Esophagus squamous epithelium (tissue), 5 donors: Measurements from ENCODE around the gene USH1G. TPM values are rescaled to one million over a fixed set of nuclear protein-coding genes. Genes with fewer than 3 reads are reported as not detected.

Experiments
- DNase-seq: peaks from one replicate; lab custom pipeline; 2025; lab: John Stamatoyannopoulos, UW
- H3K27ac ChIP-seq, 4 donors: fragments of 200-600 bp; sonication (generic); one replicate each; pipeline ENCODE4 v1.5.1; 2016 to 2019; ENCODE audit warnings: mild to moderate bottlenecking in 1 of 4
- H3K27me3 ChIP-seq, 4 donors: fragments of 200-600 bp; sonication (generic); 1 replicate in 3 of 4; 2 replicates in 1 of 4; pipeline versions ENCODE4 v1.5.1 to v1.6.0; 2017 to 2021; ENCODE audit warnings: antibody characterized with exemption in 1 of 4
- H3K36me3 ChIP-seq, 3 donors: fragments of 200-600 bp; sonication (generic); one replicate each; pipeline ENCODE4 v1.5.1; 2016 to 2019
- H3K4me1 ChIP-seq, 3 donors: fragments of 200-600 bp; sonication (generic); one replicate each; pipeline ENCODE4 v1.5.1; 2017 to 2019
- H3K4me3 ChIP-seq, 4 donors: fragments of 200-600 bp; sonication (generic); 1 replicate in 3 of 4; 2 replicates in 1 of 4; pipeline ENCODE4 v1.5.1; 2016 to 2019; ENCODE audit warnings: mild to moderate bottlenecking in 2 of 4, moderate library complexity in 1 of 4
- H3K9me3 ChIP-seq, 3 donors: fragments of 200-600 bp; sonication (generic); one replicate each; pipeline ENCODE4 v1.5.1; 2016 to 2019
- POLR2A ChIP-seq, 4 donors: fragments of 450-650 bp; IDR thresholded peaks; one replicate each; pipeline ENCODE4 v1.6.1; 2017; ENCODE audit warnings: antibody characterized with exemption in 4 of 4, mild to moderate bottlenecking in 4 of 4, moderate library complexity in 3 of 4
- WGBS, 2 donors: methylation state at CpG; one replicate each; pipeline ENCODE4 v1.1.5; 2018; 5-methylcytosine and 5-hydroxymethylcytosine counted together
- intact Hi-C: fragments of 100-400 bp; cut with DNase I; formaldehyde crosslinking; loops from one replicate; pipeline ENCODE4 v1.15.0; 2022
- total RNA-seq, 4 donors: library from RNA; depleted of rRNA; stranded (reverse); fragments of >200 nt; gene quantifications; one replicate each; pipeline ENCODE4 v1.1.0, GENCODE V29; 2016
- TF ChIP-seq, protein P1 (sequence below), 6 experiments: fragments of 450-650 bp in 4 of 6; fragments of 200-600 bp in 2 of 6; sonication (generic) in 2 of 6; IDR thresholded peaks; one replicate each; pipeline ENCODE4 v1.5.1; 2016 to 2019; ENCODE audit warnings: antibody characterized with exemption in 6 of 6, mild to moderate bottlenecking in 4 of 6, moderate library complexity in 4 of 6
- donor health status: DM: yes; HTN: yes; CAD: no.

The USH1G gene
- total RNA-seq, 4 donors from 2014 or later: 2.9 to 12.1 (median 6.7) TPM

DNA sequence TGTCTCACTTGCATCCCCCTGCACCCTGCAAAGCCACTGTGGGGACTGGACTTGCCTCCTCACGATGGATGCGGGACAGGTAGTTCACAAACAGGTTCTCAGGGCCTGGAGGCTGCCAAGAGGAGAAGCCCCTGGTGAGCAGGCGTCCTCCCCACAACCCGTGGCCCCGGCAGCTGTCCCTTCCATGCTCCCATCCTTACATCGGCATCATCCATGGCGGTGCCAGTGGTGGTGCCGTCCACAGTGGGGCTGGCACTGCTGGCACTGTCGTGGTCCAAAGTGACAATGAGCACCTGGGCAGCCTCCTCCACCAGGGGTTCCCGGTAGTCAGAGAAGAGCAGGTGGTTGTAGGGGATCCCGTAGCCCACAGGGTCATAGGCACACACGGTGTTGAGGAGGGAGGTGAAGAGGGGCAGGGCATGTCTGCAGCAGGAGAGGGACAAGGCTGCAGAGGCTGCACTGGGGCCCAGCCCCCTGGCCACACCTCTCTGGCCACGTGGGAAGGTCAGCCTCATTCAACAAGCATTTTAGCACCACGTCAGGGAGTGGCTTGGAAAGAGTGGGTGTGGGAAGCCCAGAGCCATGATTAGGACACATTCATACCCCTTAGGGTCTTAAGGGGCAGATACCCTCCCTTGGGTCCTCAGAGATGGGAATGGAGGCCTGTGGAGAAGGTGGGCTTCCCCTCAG, 36.9 kb upstream of the USH1G start:
- no peaks in the 10 kb centered on the region for H3K36me3 ChIP-seq
- H3K9me3 ChIP-seq: no peaks in the 10 kb centered on the region
- peak overlapping the region in 1 of 4 donors; percentile 14 for H3K27ac ChIP-seq
- peaks cover 3 to 37% (median 9%) of the 10 kb centered on the region in 3 donors for H3K4me1 ChIP-seq
- TF ChIP-seq, protein P1, sequence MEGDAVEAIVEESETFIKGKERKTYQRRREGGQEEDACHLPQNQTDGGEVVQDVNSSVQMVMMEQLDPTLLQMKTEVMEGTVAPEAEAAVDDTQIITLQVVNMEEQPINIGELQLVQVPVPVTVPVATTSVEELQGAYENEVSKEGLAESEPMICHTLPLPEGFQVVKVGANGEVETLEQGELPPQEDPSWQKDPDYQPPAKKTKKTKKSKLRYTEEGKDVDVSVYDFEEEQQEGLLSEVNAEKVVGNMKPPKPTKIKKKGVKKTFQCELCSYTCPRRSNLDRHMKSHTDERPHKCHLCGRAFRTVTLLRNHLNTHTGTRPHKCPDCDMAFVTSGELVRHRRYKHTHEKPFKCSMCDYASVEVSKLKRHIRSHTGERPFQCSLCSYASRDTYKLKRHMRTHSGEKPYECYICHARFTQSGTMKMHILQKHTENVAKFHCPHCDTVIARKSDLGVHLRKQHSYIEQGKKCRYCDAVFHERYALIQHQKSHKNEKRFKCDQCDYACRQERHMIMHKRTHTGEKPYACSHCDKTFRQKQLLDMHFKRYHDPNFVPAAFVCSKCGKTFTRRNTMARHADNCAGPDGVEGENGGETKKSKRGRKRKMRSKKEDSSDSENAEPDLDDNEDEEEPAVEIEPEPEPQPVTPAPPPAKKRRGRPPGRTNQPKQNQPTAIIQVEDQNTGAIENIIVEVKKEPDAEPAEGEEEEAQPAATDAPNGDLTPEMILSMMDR (IDR thresholded peaks at IDR 0.05): no peak
- TF ChIP-seq POLR2A (IDR thresholded peaks at IDR 0.05): no peak
- DNase-seq: no peak
- WGBS, 2 donors: 65 to 70% methylated on average over 10 to 11 of the region's 14 CpGs
- H3K27me3 ChIP-seq: peaks cover 0 to 8% (median 0%) of the 10 kb centered on the region in 4 donors
- H3K4me3 ChIP-seq: no peak overlapping the region
- intact Hi-C loops: loop anchor here (5.0 to 10.0 kb wide), 4 partner anchors 38 to 235 kb away; partner anchors contain the start of genes ARMC7, OTOP2 and USH1G

DNA sequence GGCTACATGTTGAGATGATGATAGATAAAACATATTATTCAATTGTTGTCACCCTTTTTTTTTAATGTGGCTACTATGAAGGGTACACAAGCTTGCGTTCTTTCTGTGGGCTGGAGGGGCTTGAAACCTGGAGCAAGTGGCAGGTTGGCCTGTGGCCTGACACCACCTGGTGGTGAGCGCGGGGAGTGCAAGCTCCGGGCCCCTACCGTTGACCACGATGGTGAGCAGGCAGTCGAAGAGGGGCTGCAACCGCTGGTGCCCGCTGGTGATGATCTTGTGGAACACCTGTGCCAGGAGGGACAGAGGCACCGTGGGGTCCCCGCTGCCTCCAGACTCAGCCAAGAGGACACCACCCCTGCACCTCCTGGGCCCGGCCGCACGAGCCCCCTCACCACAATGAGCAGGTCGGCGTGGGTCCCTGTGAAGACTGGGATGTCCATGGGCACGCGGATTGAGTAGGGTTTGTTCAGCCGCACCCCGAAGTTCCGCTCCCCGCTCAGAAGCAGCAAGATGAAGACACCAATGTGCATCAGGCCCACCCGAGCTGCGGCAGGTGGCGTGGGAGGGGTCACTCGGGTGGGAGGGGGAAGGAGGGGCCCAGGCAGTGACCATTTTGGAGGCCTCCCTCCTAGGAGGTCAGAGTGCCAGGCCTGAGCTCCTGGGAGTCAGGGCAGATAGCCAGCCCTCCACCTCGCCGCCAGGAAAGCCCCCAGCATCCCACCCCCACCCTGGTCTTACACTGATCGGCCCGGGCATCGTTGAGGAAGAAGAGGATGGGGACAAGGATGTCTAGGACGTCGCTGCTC, 35.1 kb upstream of the USH1G start:
- no peak overlapping the region for H3K27ac ChIP-seq
- H3K4me3 ChIP-seq: no peak overlapping the region
- intact Hi-C loops: loop anchor here (5.0 to 10.0 kb wide), 2 partner anchors 36 to 163 kb away; partner anchors contain the start of genes OTOP2 and USH1G
- no peak for TF ChIP-seq POLR2A (IDR thresholded peaks at IDR 0.05)
- TF ChIP-seq, protein P1 (IDR thresholded peaks at IDR 0.05): peak; percentile 88 to 99 (median 96)
- H3K36me3 ChIP-seq: no peaks in the 10 kb centered on the region
- whole genome bisulfite sequencing, 2 donors: 14 to 27% methylated on average over 10 to 11 of the region's 33 CpGs
- H3K9me3 ChIP-seq: no peaks in the 10 kb centered on the region
- no peak for DNase-seq
- peaks cover 0 to 9% (median 0%) of the 10 kb centered on the region in 4 donors for H3K27me3 ChIP-seq
- peaks cover 3 to 40% (median 9%) of the 10 kb centered on the region in 3 donors for H3K4me1 ChIP-seq

GRCh38 chr17:74956093-74956492, 33.0 kb upstream of the USH1G start:
- peaks cover 4 to 42% (median 8%) of the 10 kb centered on the region in 3 donors for H3K4me1 ChIP-seq
- H3K4me3 ChIP-seq: no peak overlapping the region
- intact Hi-C loops: loop anchor here (5.0 to 10.0 kb wide), 2 partner anchors 34 to 161 kb away; partner anchors contain the start of genes OTOP2 and USH1G
- TF ChIP-seq, protein P1 (IDR thresholded peaks at IDR 0.05): no peak
- no peak for TF ChIP-seq POLR2A (IDR thresholded peaks at IDR 0.05)
- no peak overlapping the region for H3K27ac ChIP-seq
- peaks cover 0 to 24% (median 0%) of the 10 kb centered on the region in 4 donors for H3K27me3 ChIP-seq
- no peaks in the 10 kb centered on the region for H3K36me3 ChIP-seq
- WGBS, 2 donors: 65 to 88% methylated on average over 2 of the region's 4 CpGs
- DNase-seq: no peak
- no peaks in the 10 kb centered on the region for H3K9me3 ChIP-seq

DNA sequence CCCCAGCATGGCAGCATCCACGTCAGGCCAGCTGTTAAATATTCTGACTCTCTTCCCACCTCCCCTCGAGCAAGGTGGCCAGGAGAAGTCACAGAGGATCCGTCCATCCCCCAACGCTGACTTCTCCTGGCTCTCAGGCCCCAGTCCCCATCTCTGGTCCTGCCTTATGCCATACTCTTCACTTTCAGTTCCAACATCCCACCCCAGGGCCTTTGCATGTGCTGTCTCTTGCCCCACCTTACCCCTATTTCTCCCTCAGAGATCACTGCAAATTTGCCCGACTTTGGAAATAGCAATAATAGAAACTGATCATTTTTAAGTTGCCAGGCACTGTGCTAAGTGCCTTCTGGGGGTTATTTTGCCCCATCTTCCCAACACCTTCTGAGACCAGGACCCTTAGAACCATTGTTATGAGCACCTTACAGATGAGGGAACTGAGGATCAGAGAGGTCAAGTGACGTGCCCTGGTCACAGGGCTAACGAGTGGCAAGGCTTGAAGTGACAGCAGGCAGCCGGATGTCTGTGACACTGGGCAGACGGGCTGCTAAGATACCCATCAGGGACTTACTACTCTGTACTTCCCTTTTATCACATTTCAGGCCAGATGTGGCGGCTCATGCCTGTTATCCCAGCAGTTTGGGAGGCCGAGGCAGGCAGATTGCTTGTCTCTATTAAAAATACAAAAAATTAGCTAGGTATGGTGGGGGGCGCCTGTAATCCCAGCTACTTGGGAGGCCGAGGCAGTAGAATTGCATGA, 31.8 kb upstream of the USH1G start:
- TF ChIP-seq POLR2A (IDR thresholded peaks at IDR 0.05): no peak
- TF ChIP-seq, protein P1 (IDR thresholded peaks at IDR 0.05): no peak
- H3K36me3 ChIP-seq: no peaks in the 10 kb centered on the region
- DNase-seq: no peak
- WGBS, 2 donors: 61 to 65% methylated on average over 11 to 13 of the region's 13 CpGs
- peaks cover 10 to 43% (median 14%) of the 10 kb centered on the region in 3 donors for H3K4me1 ChIP-seq
- no peak overlapping the region for H3K27ac ChIP-seq
- intact Hi-C loops: loop anchor here (5.0 to 10.0 kb wide), 2 partner anchors 33 to 160 kb away; partner anchors contain the start of genes OTOP2 and USH1G
- H3K27me3 ChIP-seq: peaks cover 0 to 34% (median 0%) of the 10 kb centered on the region in 4 donors
- H3K4me3 ChIP-seq: no peak overlapping the region
- H3K9me3 ChIP-seq: no peaks in the 10 kb centered on the region
